ENCODE data around the gene DNAAF8.

GRCh38 chr16:4775005-4775404, 40.7 kb downstream of the DNAAF8 start:
- no peak for TF ChIP-seq SIN3A (IDR thresholded peaks at IDR 0.05; ENCODE audit: borderline replicate concordance, insufficient read depth, low read length)
- TF ChIP-seq TAF1 (IDR thresholded peaks at IDR 0.05; ENCODE audit: borderline replicate concordance, insufficient read depth, low read length) = no peak
- TF ChIP-seq REST (IDR thresholded peaks at IDR 0.05; ENCODE audit: insufficient read depth in 1 of 2, low read depth in 2 of 2, low read length in 2 of 2) = no peak
- TF ChIP-seq POLR2AphosphoS5 (IDR thresholded peaks at IDR 0.05; ENCODE audit: low read depth, low read length) = no peak
